T-helper 22 cell (primary cell): ENCODE measurements around the gene ADGRB3.

Experiments used
- DNase-seq: peaks from one replicate; pipeline ENCODE4 v3.0.0-alpha.2; 2020; ENCODE audit warnings: low read depth

The ADGRB3 gene

GRCh38 chr6:68634726-68635411 is at the start of gene ADGRB3:
Gene ADGRB3, plus strand, starts transcription at chr6:68635282. Its CDS starts 3,394 bp downstream, at chr6:68638676.
- no peak for DNase-seq

- DNase-seq: no peak
Measured at GRCh38 chr6:68593558-68593957, 41.5 kb upstream of the ADGRB3 start.

GRCh38 chr6:68597642-68598041 is 37.4 kb upstream of the ADGRB3 start:
- no peak for DNase-seq

GRCh38 chr6:68615938-68616337 is 19.1 kb upstream of the ADGRB3 start:
- no peak for DNase-seq

- no peak for DNase-seq
Measured at GRCh38 chr6:68625998-68626397, 9.1 kb upstream of the ADGRB3 start.

GRCh38 chr6:68628161-68628560 is 6.9 kb upstream of the ADGRB3 start:
- DNase-seq: no peak

GRCh38 chr6:68632734-68633133 is 2.3 kb upstream of the ADGRB3 start:
- no peak for DNase-seq

- DNase-seq: no peak
Measured at GRCh38 chr6:68633281-68633971, 1.7 kb upstream of the ADGRB3 start.

- DNase-seq: no peak
Measured at GRCh38 chr6:68633972-68634725, 933 bp upstream of the ADGRB3 start.

- no peak for DNase-seq
Measured at GRCh38 chr6:68635412-68635705, 277 bp downstream of the ADGRB3 start.

GRCh38 chr6:68635706-68636513 is 828 bp downstream of the ADGRB3 start:
- DNase-seq: no peak

GRCh38 chr6:68636666-68637065 is 1.6 kb downstream of the ADGRB3 start:
- DNase-seq: no peak

- DNase-seq: no peak
Measured at GRCh38 chr6:68637071-68637470, 2.0 kb downstream of the ADGRB3 start.

GRCh38 chr6:68637782-68638181 is 2.7 kb downstream of the ADGRB3 start:
- DNase-seq: no peak

GRCh38 chr6:68638230-68638900 is 3.3 kb downstream of the ADGRB3 start:
- DNase-seq: no peak

GRCh38 chr6:68639211-68639610 is 4.1 kb downstream of the ADGRB3 start:
- no peak for DNase-seq

- no peak for DNase-seq
Measured at GRCh38 chr6:68639826-68640490, 4.9 kb downstream of the ADGRB3 start.

- no peak for DNase-seq
Measured at GRCh38 chr6:68640491-68640835, 5.4 kb downstream of the ADGRB3 start.

GRCh38 chr6:68641172-68641571 is 6.1 kb downstream of the ADGRB3 start:
- DNase-seq: no peak

GRCh38 chr6:68642081-68642480 is 7.0 kb downstream of the ADGRB3 start:
- no peak for DNase-seq

- DNase-seq: no peak
Measured at GRCh38 chr6:68642977-68643376, 7.9 kb downstream of the ADGRB3 start.
